HT1080 (cell line): Measurements from ENCODE around the gene RNASEH1. TPM values are rescaled to one million over a fixed set of nuclear protein-coding genes. Genes with fewer than 3 reads are reported as not detected.
A peak's percentile ranks its signal among the peaks of the same experiment; 100 is the strongest.

Experiments
- DNase-seq: peaks from one replicate; pipeline ENCODE4 v3.0.0-alpha.2; 2015; ENCODE audit warnings: low read depth
- total RNA-seq: library from RNA; depleted of rRNA; stranded (reverse); fragments of >200 nt; shearing (Covaris generic); gene quantifications from 2 replicates; pipeline ENCODE4 v1.2.3, GENCODE V29; 2014

The RNASEH1 gene
- total RNA-seq, 1 experiment from 2014 or later, result 60.7 TPM

GRCh38 chr2:3563521-3563976 is 5.4 kb upstream of the RNASEH1 start:
- DNase-seq, result no peak

- DNase-seq, result no peak
Measured at GRCh38 chr2:3557639-3558204, 411 bp downstream of the RNASEH1 start.

GRCh38 chr2:3553946-3554345 is 4.2 kb downstream of the RNASEH1 start:
- no peak for DNase-seq

- peak; percentile 44 for DNase-seq
Measured at GRCh38 chr2:3547915-3548314, 10.2 kb downstream of the RNASEH1 start.

GRCh38 chr2:3545788-3546478 is 12.2 kb downstream of the RNASEH1 start:
- DNase-seq, result no peak

GRCh38 chr2:3543023-3543683 is 15.0 kb downstream of the RNASEH1 start:
- DNase-seq, result no peak

- DNase-seq, result no peak
Measured at GRCh38 chr2:3542107-3542506, 16.0 kb downstream of the RNASEH1 start.

- DNase-seq, result no peak
Measured at GRCh38 chr2:3539836-3540235, 18.3 kb downstream of the RNASEH1 start.

GRCh38 chr2:3536682-3537632 is 21.2 kb downstream of the RNASEH1 start:
- DNase-seq, result peak; percentile 74

GRCh38 chr2:3535794-3536681 is 22.1 kb downstream of the RNASEH1 start:
- DNase-seq, result peak; percentile 94

- DNase-seq, result no peak
Measured at GRCh38 chr2:3535467-3535793, 22.7 kb downstream of the RNASEH1 start.

- no peak for DNase-seq
Measured at GRCh38 chr2:3534251-3534814, 23.8 kb downstream of the RNASEH1 start.

- no peak for DNase-seq
Measured at GRCh38 chr2:3533836-3534235, 24.3 kb downstream of the RNASEH1 start.

GRCh38 chr2:3532941-3533340 is 25.2 kb downstream of the RNASEH1 start:
- no peak for DNase-seq

- no peak for DNase-seq
Measured at GRCh38 chr2:3529316-3530025, 28.7 kb downstream of the RNASEH1 start.

- DNase-seq, result no peak
Measured at GRCh38 chr2:3527886-3528785, 30.0 kb downstream of the RNASEH1 start.

GRCh38 chr2:3526871-3527270 is 31.3 kb downstream of the RNASEH1 start:
- DNase-seq, result no peak

GRCh38 chr2:3523551-3524041 is 34.5 kb downstream of the RNASEH1 start:
- DNase-seq, result peak; percentile 48
